ACC112 (cell line): ENCODE data around the gene PRCD.
"Not testable (repeated sequence)": the region's sequence is repeated elsewhere in the genome, so short reads cannot be mapped to it uniquely, and the experiment has no call there.

Experiments used
- H2AFZ ChIP-seq: fragments of 200-600 bp; sonication (generic); one replicate; pipeline ENCODE4 v1.6.0; 2017; ENCODE audit warnings: antibody characterized with exemption, low read length; ENCODE audit not compliant: unreplicated experiment
- H3K27ac ChIP-seq: fragments of 200-600 bp; sonication (generic); 2 replicates; pipeline ENCODE4 v1.5.1; 2014; ENCODE audit warnings: low read depth, mild to moderate bottlenecking, antibody characterized with exemption, low read length, moderate library complexity
- H3K27me3 ChIP-seq: fragments of 200-600 bp; sonication (generic); 2 replicates; pipeline ENCODE4 v1.6.1; 2014; ENCODE audit warnings: mild to moderate bottlenecking, antibody characterized with exemption, low read length, moderate library complexity, mixed read lengths; ENCODE audit not compliant: insufficient read depth
- H3K36me3 ChIP-seq: fragments of 200-600 bp; sonication (generic); 2 replicates; pipeline ENCODE4 v1.6.1; 2016; ENCODE audit warnings: mild to moderate bottlenecking, antibody characterized with exemption, low read length, moderate library complexity, mixed read lengths; ENCODE audit not compliant: insufficient read depth
- H3K4me1 ChIP-seq: fragments of 200-600 bp; sonication (generic); one replicate; pipeline ENCODE4 v1.6.1; 2016; ENCODE audit warnings: low read length, mixed read lengths; ENCODE audit not compliant: insufficient read depth, unreplicated experiment, control insufficient read depth
- H3K4me3 ChIP-seq: fragments of 200-600 bp; sonication (generic); 2 replicates; pipeline ENCODE4 v1.5.1; 2014; ENCODE audit warnings: mild to moderate bottlenecking, low read depth, low read length
- H3K79me2 ChIP-seq: fragments of 200-600 bp; sonication (generic); one replicate; pipeline ENCODE4 v1.6.0; 2016; ENCODE audit warnings: low read length; ENCODE audit not compliant: control insufficient read depth, unreplicated experiment, insufficient read depth

Gene PRCD

GRCh38 chr17:76560036-76560876 is 20.4 kb downstream of the PRCD start:
- Histone ChIP-seq H3K4me3 (peak overlapping the region; percentile 99), H3K4me1 (peaks cover 49% of the 10 kb centered on the region), H2AFZ (no peak overlapping the region), H3K27ac (peak overlapping the region; percentile 64), H3K36me3 (peaks cover 17% of the 10 kb centered on the region; the same call in 1 of the 2 replicates), H3K79me2 (peaks cover 50% of the 10 kb centered on the region), H3K27me3 (no peaks in the 10 kb centered on the region)

- Histone ChIP-seq H2AFZ (no peak overlapping the region), H3K36me3 (peaks cover 20% of the 10 kb centered on the region; the same call in 1 of the 2 replicates), H3K4me3 (peak overlapping the region; percentile 99), H3K27me3 (no peaks in the 10 kb centered on the region), H3K79me2 (peaks cover 53% of the 10 kb centered on the region), H3K4me1 (peaks cover 52% of the 10 kb centered on the region), H3K27ac (peak overlapping the region; percentile 64)
Measured at GRCh38 chr17:76560877-76561221, 21.0 kb downstream of the PRCD start.

GRCh38 chr17:76561332-76561731 is 21.5 kb downstream of the PRCD start:
- peak overlapping the region; percentile 99 for H3K4me3 ChIP-seq
- H3K79me2 ChIP-seq, result peaks cover 55% of the 10 kb centered on the region
- peak overlapping the region; percentile 64 for H3K27ac ChIP-seq
- peaks cover 56% of the 10 kb centered on the region for H3K4me1 ChIP-seq
- no peak overlapping the region for H2AFZ ChIP-seq
- H3K36me3 ChIP-seq, result peaks cover 24% of the 10 kb centered on the region; the same call in 1 of the 2 replicates
- no peaks in the 10 kb centered on the region for H3K27me3 ChIP-seq

GRCh38 chr17:76561799-76562268 is 22.0 kb downstream of the PRCD start:
- Histone ChIP-seq H3K27me3 (no peaks in the 10 kb centered on the region), H3K4me3 (peak overlapping the region; percentile 99), H3K36me3 (peaks cover 24% of the 10 kb centered on the region; the same call in 1 of the 2 replicates), H2AFZ (no peak overlapping the region), H3K27ac (peak overlapping the region; percentile 64), H3K79me2 (peaks cover 50% of the 10 kb centered on the region), H3K4me1 (peaks cover 52% of the 10 kb centered on the region)

GRCh38 chr17:76562734-76563148 is 22.9 kb downstream of the PRCD start:
- Histone ChIP-seq H3K27ac (peak overlapping the region; percentile 73), H3K36me3 (peaks cover 24% of the 10 kb centered on the region; the same call in 1 of the 2 replicates), H3K4me3 (peak overlapping the region; percentile 8; the same call in 1 of the 2 replicates), H3K79me2 (peaks cover 49% of the 10 kb centered on the region), H3K4me1 (peaks cover 52% of the 10 kb centered on the region), H2AFZ (no peak overlapping the region), H3K27me3 (no peaks in the 10 kb centered on the region)

GRCh38 chr17:76563359-76563758 is 23.5 kb downstream of the PRCD start:
- not testable (repeated sequence) for H3K4me3 ChIP-seq, H2AFZ ChIP-seq, H3K27me3 ChIP-seq
- peaks cover 52% of the 10 kb centered on the region for H3K4me1 ChIP-seq
- peaks cover 24% of the 10 kb centered on the region; the same call in 1 of the 2 replicates for H3K36me3 ChIP-seq
- peaks cover 42% of the 10 kb centered on the region for H3K79me2 ChIP-seq
- peak overlapping the region; percentile 73; the same call in 1 of the 2 replicates for H3K27ac ChIP-seq

- H3K4me3 ChIP-seq, H2AFZ ChIP-seq, H3K27me3 ChIP-seq: not testable (repeated sequence)
- H3K27ac ChIP-seq, result peak overlapping the region; percentile 11; the same call in 1 of the 2 replicates
- H3K4me1 ChIP-seq, result peaks cover 39% of the 10 kb centered on the region
- H3K79me2 ChIP-seq, result peaks cover 24% of the 10 kb centered on the region
- peaks cover 17% of the 10 kb centered on the region; the same call in 1 of the 2 replicates for H3K36me3 ChIP-seq
Measured at GRCh38 chr17:76564991-76565727, 25.3 kb downstream of the PRCD start.

GRCh38 chr17:76565728-76566612 is 26.1 kb downstream of the PRCD start:
- H3K27me3 ChIP-seq, result no peaks in the 10 kb centered on the region
- no peak overlapping the region for H3K4me3 ChIP-seq
- H3K27ac ChIP-seq, result peak overlapping the region; percentile 10; the same call in 1 of the 2 replicates
- peaks cover 17% of the 10 kb centered on the region; the same call in 1 of the 2 replicates for H3K36me3 ChIP-seq
- H3K4me1 ChIP-seq, result peaks cover 31% of the 10 kb centered on the region
- no peak overlapping the region for H2AFZ ChIP-seq
- peaks cover 16% of the 10 kb centered on the region for H3K79me2 ChIP-seq

- Histone ChIP-seq H3K36me3 (peaks cover 14% of the 10 kb centered on the region; the same call in 1 of the 2 replicates), H3K4me1 (peaks cover 25% of the 10 kb centered on the region), H2AFZ (no peak overlapping the region), H3K4me3 (no peak overlapping the region), H3K27me3 (no peaks in the 10 kb centered on the region), H3K79me2 (peaks cover 10% of the 10 kb centered on the region), H3K27ac (no peak overlapping the region)
Measured at GRCh38 chr17:76566613-76566943, 26.7 kb downstream of the PRCD start.

GRCh38 chr17:76566988-76567431 is 27.2 kb downstream of the PRCD start:
- peaks cover 10% of the 10 kb centered on the region; the same call in 1 of the 2 replicates for H3K36me3 ChIP-seq
- H3K27ac ChIP-seq, result no peak overlapping the region
- peaks cover 21% of the 10 kb centered on the region for H3K4me1 ChIP-seq

More at GRCh38 chr17:76566988-76567431, 27.2 kb downstream of the PRCD start:
- Histone ChIP-seq H3K27me3 (no peaks in the 10 kb centered on the region), H3K79me2 (peaks cover 6% of the 10 kb centered on the region), H2AFZ (no peak overlapping the region), H3K4me3 (no peak overlapping the region)
